ENCODE data around the gene CCDC172. TPM values are rescaled to one million over a fixed set of nuclear protein-coding genes. Genes with fewer than 3 reads are reported as not detected.

CCDC172 gene
- total and polyA plus RNA-seq, 2 experiments from 2014 or later = 4.6 to 17.6 TPM

- H3K4me1 Mint-ChIP-seq = no peaks in the 10 kb centered on the region
- H3K36me3 Mint-ChIP-seq (ENCODE audit: low read depth) = no peaks in the 10 kb centered on the region
- no peak overlapping the region for H3K4me3 Mint-ChIP-seq
- TF ChIP-seq POLR2AphosphoS5 (IDR thresholded peaks at IDR 0.05; ENCODE audit: low read depth) = no peak
- no peak for TF ChIP-seq JUNB (IDR thresholded peaks at IDR 0.05; ENCODE audit: unreplicated experiment)
- TF ChIP-seq, protein P1, sequence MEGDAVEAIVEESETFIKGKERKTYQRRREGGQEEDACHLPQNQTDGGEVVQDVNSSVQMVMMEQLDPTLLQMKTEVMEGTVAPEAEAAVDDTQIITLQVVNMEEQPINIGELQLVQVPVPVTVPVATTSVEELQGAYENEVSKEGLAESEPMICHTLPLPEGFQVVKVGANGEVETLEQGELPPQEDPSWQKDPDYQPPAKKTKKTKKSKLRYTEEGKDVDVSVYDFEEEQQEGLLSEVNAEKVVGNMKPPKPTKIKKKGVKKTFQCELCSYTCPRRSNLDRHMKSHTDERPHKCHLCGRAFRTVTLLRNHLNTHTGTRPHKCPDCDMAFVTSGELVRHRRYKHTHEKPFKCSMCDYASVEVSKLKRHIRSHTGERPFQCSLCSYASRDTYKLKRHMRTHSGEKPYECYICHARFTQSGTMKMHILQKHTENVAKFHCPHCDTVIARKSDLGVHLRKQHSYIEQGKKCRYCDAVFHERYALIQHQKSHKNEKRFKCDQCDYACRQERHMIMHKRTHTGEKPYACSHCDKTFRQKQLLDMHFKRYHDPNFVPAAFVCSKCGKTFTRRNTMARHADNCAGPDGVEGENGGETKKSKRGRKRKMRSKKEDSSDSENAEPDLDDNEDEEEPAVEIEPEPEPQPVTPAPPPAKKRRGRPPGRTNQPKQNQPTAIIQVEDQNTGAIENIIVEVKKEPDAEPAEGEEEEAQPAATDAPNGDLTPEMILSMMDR (conservative IDR thresholded peaks at IDR 0.05; ENCODE audit: low read depth in 2 of 2) = no peak
- no peak for TF ChIP-seq NANOG (IDR thresholded peaks at IDR 0.05; ENCODE audit: borderline replicate concordance)
- no peak for TF ChIP-seq ZNF114 (CRISPR knock-in tag; IDR thresholded peaks at IDR 0.05)
- no peak for TF ChIP-seq EZH2 (IDR thresholded peaks at IDR 0.05; ENCODE audit: low read depth, unreplicated experiment)
- TF ChIP-seq ZNF462 (CRISPR knock-in tag; IDR thresholded peaks at IDR 0.05) = no peak
- no peak for TF ChIP-seq ZNF331 (CRISPR knock-in tag; IDR thresholded peaks at IDR 0.05; ENCODE audit: low read depth)
- no peak for TF ChIP-seq CREB1 (CRISPR knock-in tag; IDR thresholded peaks at IDR 0.05; ENCODE audit: low read depth)
- TF ChIP-seq, protein P2, sequence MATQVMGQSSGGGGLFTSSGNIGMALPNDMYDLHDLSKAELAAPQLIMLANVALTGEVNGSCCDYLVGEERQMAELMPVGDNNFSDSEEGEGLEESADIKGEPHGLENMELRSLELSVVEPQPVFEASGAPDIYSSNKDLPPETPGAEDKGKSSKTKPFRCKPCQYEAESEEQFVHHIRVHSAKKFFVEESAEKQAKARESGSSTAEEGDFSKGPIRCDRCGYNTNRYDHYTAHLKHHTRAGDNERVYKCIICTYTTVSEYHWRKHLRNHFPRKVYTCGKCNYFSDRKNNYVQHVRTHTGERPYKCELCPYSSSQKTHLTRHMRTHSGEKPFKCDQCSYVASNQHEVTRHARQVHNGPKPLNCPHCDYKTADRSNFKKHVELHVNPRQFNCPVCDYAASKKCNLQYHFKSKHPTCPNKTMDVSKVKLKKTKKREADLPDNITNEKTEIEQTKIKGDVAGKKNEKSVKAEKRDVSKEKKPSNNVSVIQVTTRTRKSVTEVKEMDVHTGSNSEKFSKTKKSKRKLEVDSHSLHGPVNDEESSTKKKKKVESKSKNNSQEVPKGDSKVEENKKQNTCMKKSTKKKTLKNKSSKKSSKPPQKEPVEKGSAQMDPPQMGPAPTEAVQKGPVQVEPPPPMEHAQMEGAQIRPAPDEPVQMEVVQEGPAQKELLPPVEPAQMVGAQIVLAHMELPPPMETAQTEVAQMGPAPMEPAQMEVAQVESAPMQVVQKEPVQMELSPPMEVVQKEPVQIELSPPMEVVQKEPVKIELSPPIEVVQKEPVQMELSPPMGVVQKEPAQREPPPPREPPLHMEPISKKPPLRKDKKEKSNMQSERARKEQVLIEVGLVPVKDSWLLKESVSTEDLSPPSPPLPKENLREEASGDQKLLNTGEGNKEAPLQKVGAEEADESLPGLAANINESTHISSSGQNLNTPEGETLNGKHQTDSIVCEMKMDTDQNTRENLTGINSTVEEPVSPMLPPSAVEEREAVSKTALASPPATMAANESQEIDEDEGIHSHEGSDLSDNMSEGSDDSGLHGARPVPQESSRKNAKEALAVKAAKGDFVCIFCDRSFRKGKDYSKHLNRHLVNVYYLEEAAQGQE (IDR thresholded peaks at IDR 0.05; ENCODE audit: unreplicated experiment) = no peak
- TF ChIP-seq STAT1 (IDR thresholded peaks at IDR 0.05; ENCODE audit: unreplicated experiment) = no peak
- TF ChIP-seq EZH2phosphoT487 (IDR thresholded peaks at IDR 0.05; ENCODE audit: unreplicated experiment) = no peak
- TF ChIP-seq ETS1 (IDR thresholded peaks at IDR 0.05) = no peak
- H3K4me1 ChIP-seq (ENCODE audit: insufficient read depth) = no peaks in the 10 kb centered on the region
- no peaks in the 10 kb centered on the region for H3K27me3 Mint-ChIP-seq (ENCODE audit: insufficient read depth, low read depth, poor library complexity)
- no peaks in the 10 kb centered on the region for H3F3A ChIP-seq (replicated peaks; ENCODE audit: low read depth)
- no peaks in the 10 kb centered on the region for H3K79me2 ChIP-seq (replicated peaks; ENCODE audit: insufficient read depth)
- DNase-seq (ENCODE audit: low spot score) (no peak), ATAC-seq (no peak)
- H4K20me1 ChIP-seq (replicated peaks; ENCODE audit: insufficient read depth) = no peaks in the 10 kb centered on the region
- no peaks in the 10 kb centered on the region; the same call in 2 of the 3 replicates for H3K9me3 Mint-ChIP-seq
- no peak overlapping the region for H2AFZ ChIP-seq
- no peak overlapping the region for H3K4me2 ChIP-seq
- H3K9me2 ChIP-seq (ENCODE audit: insufficient read depth) = no peaks in the 10 kb centered on the region
- no peaks in the 10 kb centered on the region for H3K27me3 ChIP-seq (ENCODE audit: insufficient read depth)
- no peak overlapping the region for H3K27ac ChIP-seq (ENCODE audit: low read depth)
- H3K27ac Mint-ChIP-seq = no peak overlapping the region
- H3K36me3 ChIP-seq (ENCODE audit: insufficient read depth) = no peaks in the 10 kb centered on the region
- H3K4me3 ChIP-seq = no peak overlapping the region
Observed at GRCh38 chr10:116304923-116305322, 19.3 kb upstream of the CCDC172 start.

All from GM23338 (cell line).